ENCODE measurements around the gene TRIM61.

- TF ChIP-seq POLR2AphosphoS5 (IDR thresholded peaks at IDR 0.05; ENCODE audit: borderline replicate concordance, low read depth, low read length): no peak
- TF ChIP-seq EZH2 (IDR thresholded peaks at IDR 0.05): no peak
Measured at GRCh38 chr4:164935363-164935762, 42.1 kb downstream of the TRIM61 start.
